Activated CD4-positive, alpha-beta T cell treated with anti-CD3 and anti-CD28 coated beads, Interleukin-2, amount 50 U/mL, for 4 hours (primary cell): Measurements from ENCODE around the gene SH3BP4.

Experiments used
- DNase-seq, 2 experiments: peaks; one replicate each; pipeline ENCODE4 v3.0.0-alpha.2; 2020

The SH3BP4 gene

GRCh38 chr2:234967201-234967869 lies 15.5 kb downstream of the SH3BP4 start:
- DNase-seq, result no peak

DNA sequence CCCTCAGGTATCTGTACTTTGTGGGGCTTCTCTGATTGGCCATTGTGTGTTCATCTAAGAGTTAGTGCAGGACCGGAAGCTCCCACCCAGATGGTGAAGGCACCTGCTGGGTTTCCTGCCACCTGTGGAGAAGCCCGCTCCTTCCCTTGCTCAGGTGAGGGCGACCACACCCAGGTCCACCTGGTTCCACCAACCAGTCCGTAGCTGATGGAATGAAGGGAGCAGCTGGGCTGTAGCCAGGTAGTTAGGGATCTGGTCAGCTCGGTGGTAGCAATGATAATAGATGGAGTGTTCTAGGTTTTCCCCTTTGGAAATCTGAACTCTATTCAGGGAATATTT lies 16.0 kb downstream of the SH3BP4 start:
- no peak for DNase-seq

DNA sequence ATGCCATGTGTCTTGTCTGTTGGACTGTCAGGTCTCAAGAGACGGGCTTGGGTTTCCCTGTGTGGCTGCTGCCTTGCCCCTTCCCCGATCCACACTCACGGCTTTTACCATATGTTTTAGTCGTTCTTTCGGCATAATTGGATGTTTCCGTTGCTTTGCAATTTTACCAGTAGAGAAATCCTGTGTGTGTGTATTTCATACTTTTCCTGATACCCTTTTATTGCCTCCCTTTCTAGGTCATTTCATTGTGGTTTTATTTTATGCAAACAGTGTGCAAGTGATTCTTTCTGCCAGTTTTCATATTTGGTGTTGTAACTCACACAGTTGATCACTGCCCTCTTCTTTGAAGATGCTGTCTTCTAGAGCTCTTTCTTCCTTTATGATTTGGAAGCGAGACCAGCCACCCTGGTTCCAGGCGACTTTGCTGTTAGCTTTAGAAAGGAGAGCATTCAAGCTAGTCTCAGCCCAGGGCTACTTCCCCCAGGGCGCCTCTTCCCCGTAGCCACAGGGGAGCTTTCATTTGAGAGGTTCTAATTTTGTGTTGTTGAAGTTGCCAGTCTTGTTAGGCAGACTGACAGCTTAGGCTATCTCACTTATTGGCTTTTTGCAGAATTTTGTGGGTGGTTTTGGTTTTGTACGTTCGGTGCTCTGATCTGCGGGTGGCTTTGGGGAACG lies 17.0 kb downstream of the SH3BP4 start:
- DNase-seq, result no peak

DNA sequence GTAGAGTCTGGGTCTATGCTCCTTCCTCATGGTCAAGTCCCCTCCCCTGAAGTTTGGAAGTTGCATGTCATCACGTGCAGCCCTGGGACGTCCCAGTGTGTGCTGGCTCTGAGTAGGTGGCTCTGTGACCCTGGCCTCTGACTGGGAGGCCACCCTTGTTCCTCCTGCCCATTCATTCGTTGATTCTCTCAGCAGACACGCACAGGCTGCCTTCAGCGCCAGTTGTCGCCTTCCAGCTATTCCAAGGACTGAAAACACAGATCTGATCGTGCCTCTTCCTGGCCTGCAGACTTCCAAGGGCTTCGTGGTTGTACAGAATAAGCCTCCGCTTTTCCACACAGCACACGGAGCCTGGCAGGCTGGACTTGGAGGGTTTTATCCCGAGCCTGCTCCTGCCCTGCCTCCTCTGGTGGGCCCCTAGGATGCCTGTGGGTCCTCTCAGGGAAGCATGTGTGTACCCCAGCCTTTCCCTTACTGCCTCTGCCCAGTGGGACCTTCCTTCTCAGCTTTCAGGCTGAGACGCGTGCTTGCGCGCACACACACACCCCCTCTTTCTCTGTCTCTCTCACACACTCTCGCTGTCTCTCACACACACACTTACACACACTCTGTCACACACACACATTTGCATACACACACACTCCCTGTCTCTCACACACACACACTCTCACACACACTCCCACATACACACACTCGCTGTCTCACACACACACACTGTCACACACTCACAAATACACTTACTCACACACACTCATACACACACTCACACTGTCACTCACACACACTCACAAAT lies 17.7 kb downstream of the SH3BP4 start:
- DNase-seq, result no peak

GRCh38 chr2:234970099-234970440 lies 18.3 kb downstream of the SH3BP4 start:
- DNase-seq, result no peak

DNA sequence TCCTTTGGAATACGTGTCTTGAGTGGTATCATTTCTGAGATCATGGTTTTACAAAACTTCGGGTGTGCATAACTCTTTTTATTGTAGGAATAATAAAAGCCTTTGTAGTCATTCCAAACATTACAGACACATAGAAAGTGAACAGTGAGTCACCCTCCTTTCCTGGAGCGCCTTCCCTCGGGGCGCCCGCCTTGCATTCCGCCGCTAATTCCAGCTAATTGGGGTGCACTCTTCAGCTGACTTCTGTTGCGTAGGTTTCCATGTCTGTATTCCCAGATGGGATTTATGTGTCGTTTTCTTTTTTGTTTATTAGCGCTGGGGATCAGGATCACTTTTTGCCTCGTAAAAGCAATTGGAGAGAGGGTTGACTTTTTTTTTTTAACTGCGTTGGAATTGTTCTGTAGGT lies 18.7 kb downstream of the SH3BP4 start:
- no peak for DNase-seq

GRCh38 chr2:234971496-234971895 lies 19.7 kb downstream of the SH3BP4 start:
- DNase-seq, result no peak

DNA sequence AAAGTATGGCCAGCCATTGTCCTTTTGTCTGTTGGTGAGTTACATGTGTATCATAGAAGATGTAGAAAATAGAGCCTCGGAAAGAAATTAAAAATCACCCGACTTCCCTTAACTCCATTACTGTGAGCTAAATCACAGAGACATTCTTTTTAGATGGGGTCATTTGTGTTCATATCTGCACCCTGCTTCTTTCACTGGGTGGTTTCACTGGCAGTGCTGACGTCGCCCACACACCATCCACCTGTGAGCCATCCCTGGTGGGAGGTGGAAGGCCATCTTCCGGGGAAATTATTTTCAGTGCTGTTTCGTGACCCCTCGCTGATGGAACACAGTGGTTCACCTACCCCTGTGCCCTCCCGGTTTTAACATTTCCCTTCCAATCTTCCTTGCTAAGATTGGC lies 21.2 kb downstream of the SH3BP4 start:
- DNase-seq, result no peak

DNA sequence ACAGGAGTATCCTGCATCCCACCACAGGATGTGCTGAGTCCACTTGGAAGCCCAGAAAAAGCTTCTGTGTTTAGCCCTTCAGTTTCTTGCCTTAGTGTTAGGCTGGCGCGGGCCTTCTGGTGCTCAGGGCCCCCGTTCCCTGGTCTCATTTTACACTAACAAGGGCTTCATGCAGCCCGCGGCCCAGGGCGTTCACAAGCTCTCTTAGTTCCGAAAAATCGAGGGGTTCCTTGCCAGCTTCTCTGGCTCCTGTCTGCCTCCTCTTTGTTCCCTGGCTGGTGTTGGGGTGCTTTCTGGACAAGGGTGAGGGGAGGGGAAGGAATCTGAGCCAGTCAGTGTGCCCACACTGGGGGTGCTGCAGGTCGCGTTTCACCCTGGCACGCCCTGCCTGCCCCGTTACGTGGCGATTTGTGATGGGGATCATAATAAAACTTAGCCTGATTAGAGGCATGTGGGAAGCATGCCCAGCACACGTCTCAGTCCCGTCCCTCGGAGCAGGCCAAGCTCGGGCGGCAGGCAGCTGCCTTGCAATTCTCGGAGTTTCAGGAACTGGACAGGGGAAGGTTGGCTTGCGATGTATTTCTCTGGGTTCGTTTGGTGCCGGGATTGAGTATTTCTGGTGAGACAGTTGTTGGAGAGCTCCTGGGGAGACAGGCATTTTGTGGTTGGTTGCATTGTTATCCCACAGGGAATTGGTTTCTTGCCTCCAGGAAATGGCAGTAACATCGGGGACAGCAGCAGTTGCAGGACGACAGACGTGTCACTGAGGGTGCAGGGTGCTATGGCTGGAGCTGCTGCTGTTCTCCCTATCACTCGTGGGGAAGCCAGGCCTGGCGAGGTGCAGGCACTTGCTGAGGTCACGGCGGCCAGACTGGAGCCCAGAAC lies 22.9 kb downstream of the SH3BP4 start:
- no peak for DNase-seq

DNA sequence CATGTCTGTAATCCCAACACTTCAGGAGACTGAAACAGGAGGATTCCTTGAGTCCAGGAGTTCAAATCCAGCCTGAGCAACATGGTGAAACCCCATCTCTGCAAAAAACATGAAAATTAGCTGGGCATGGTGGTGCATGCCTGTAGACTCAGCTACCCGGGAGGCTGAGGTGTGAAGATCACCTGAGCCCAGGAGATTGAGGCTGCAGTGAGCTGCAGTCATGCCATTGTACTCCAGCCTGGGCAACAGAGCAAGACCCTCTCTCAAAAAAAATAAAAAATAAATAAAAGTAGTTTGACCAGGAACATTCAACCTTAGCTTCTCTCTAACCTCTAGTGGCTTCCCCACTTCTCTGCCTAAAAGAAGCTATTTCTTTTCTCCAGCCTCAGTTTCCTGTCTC lies 23.8 kb downstream of the SH3BP4 start:
- no peak for DNase-seq

DNA sequence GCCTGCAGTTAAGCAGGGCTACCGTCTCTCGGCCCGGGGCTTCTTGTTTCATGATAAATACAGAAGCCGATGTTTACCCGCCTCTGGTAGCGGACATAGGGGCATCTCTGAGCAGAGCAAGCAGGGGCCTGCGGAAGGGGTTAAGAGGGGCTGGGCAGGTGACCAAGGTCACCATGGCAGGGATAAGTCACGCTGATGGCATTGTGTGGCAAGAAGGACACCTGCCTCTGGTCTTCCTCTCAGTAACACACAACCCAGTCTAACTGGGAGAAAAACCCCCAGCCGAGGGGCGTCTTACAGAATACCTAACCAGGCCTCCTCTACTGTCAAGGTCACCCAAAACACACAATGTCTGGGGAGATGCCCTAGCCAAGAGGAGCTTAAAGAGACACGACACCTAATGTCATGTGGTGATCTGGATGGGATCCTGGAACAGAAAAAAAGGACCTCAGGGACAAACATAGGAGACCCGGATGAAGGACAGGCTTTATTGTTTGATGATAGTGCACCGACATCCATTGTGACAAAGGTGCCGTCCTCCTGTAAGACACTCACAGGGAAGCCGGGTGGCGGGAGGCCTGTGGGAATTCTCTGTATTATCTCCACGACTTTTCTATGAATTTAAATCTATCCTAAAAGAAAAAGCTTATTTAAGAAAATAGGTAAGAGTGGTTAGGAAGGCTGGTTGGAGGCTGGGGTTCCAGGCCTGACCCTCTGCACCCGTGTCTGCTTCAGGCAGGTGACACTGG lies 24.8 kb downstream of the SH3BP4 start:
- DNase-seq, result no peak

GRCh38 chr2:234977228-234977679 lies 25.4 kb downstream of the SH3BP4 start:
- DNase-seq, result no peak

- no peak for DNase-seq
These were observed 26.8 kb downstream of the SH3BP4 start for GRCh38 chr2:234978466-234979203.

- DNase-seq, result no peak
These were observed 27.7 kb downstream of the SH3BP4 start for GRCh38 chr2:234979204-234980167.

- no peak for DNase-seq
These were observed 28.8 kb downstream of the SH3BP4 start for GRCh38 chr2:234980451-234981187.

DNA sequence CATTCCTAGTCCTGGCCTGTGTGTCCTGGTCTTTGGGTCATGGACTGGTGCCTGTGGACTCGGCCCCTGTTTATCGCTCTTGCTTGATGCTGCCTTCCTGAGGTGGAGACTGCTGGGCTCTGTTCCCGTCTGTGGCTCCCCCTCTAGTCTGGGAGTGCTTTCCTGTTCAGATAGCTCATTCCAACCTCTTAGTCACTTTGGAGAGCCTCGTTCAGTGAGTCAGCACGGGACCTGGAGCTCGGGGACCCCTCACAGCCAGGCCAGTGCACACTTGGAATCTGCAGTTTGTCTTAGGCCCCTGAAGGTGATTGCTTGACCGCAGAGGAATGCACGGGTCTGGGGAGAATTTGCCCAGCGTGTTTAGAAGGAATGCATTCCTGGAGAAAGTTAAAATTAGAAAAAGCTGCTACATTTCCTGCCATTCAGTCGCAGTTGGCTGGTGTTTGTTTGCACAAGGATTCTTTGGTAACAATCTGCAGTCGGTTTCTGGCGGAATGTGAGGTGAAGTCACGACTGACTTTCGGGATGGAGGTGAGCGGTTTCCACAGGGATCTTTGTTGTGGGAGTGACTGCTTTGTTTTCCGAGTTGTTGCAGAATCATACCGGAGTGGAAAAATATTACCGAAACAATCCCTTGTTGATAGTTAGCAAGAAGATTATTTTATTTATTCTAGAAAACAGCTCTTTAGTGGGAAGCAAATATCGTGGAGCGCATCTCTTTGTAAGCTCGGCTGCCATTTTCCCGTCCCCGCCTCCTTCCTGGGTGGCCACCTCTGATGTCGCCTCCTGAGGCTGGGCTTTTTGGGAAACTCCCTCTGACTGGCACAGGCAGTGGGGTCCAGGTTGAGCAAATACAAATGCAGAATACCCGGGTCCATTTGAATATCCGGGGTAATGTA lies 29.6 kb downstream of the SH3BP4 start:
- DNase-seq, result no peak

GRCh38 chr2:234982096-234982834 lies 30.4 kb downstream of the SH3BP4 start:
- no peak for DNase-seq
